ENCODE measurements around the gene AQP1.

Gene AQP1

GRCh38 chr7:30897770-30898169 lies 13.9 kb upstream of the AQP1 start:
- no peak for ATAC-seq
- Mint-ChIP-seq H3K27me3 (peaks cover 27% of the 10 kb centered on the region), H3K27ac (no peak overlapping the region), H3K36me3 (no peaks in the 10 kb centered on the region), H3K4me1 (no peaks in the 10 kb centered on the region), H3K4me3 (no peak overlapping the region), H3K9me3 (no peaks in the 10 kb centered on the region)

DNA sequence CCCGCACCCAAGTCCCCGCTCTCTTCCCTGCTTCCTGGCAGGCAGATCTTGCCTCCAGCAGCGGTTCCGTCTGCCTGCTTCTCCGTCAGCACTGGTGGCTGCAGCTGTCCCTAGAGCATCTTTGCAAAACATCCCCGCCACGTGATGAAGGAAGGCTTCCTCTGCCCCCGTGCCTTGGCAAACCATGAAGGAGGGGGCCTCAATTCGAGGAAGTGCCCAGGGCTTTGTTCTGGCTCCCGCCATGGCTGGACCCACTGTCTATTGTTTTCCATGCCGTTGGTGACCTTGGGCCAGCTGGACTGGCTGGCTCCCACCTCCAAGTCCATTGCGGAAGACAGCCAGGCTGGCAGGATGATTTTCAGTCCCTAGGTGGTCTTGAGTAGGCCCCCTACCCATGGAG lies 13.2 kb upstream of the AQP1 start:
- peaks cover 27% of the 10 kb centered on the region for H3K27me3 Mint-ChIP-seq
- H3K27ac Mint-ChIP-seq: no peak overlapping the region
- H3K9me3 Mint-ChIP-seq: no peaks in the 10 kb centered on the region
- no peaks in the 10 kb centered on the region for H3K4me1 Mint-ChIP-seq
- no peaks in the 10 kb centered on the region for H3K36me3 Mint-ChIP-seq
- H3K4me3 Mint-ChIP-seq: no peak overlapping the region
- no peak for ATAC-seq

GRCh38 chr7:30899066-30899465 lies 12.6 kb upstream of the AQP1 start:
- Mint-ChIP-seq H3K9me3 (no peaks in the 10 kb centered on the region), H3K4me1 (no peaks in the 10 kb centered on the region), H3K27ac (no peak overlapping the region), H3K27me3 (peaks cover 25% of the 10 kb centered on the region), H3K36me3 (no peaks in the 10 kb centered on the region), H3K4me3 (no peak overlapping the region)
- no peak for ATAC-seq

GRCh38 chr7:30899630-30900029 lies 12.0 kb upstream of the AQP1 start:
- no peaks in the 10 kb centered on the region for H3K9me3 Mint-ChIP-seq
- no peaks in the 10 kb centered on the region for H3K36me3 Mint-ChIP-seq
- no peak overlapping the region for H3K4me3 Mint-ChIP-seq
- H3K27me3 Mint-ChIP-seq: peaks cover 20% of the 10 kb centered on the region
- H3K4me1 Mint-ChIP-seq: no peaks in the 10 kb centered on the region
- H3K27ac Mint-ChIP-seq: no peak overlapping the region
- no peak for ATAC-seq

DNA sequence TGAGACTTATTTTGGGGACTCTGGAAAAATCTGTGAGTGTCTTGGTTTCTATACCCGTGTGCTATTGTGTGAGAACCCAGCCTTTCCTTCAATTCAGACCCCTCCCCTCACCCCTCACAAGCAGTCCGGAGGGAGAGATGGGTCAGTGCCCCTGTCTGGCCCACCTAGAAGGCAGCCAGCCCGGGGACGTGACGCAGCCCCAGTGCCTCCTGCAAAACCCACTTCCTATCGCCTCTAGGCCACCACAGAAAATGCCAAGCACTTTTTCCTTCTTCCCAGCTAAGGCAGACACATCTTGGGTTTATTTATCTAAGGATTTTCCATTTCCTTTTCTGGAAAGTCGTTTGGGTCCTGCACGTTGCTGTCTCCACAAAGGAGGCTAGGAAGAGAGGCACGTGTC lies 11.6 kb upstream of the AQP1 start:
- Mint-ChIP-seq H3K4me3 (no peak overlapping the region), H3K9me3 (no peaks in the 10 kb centered on the region), H3K27ac (no peak overlapping the region), H3K27me3 (peaks cover 17% of the 10 kb centered on the region), H3K36me3 (no peaks in the 10 kb centered on the region), H3K4me1 (no peaks in the 10 kb centered on the region)
- ATAC-seq: no peak

DNA sequence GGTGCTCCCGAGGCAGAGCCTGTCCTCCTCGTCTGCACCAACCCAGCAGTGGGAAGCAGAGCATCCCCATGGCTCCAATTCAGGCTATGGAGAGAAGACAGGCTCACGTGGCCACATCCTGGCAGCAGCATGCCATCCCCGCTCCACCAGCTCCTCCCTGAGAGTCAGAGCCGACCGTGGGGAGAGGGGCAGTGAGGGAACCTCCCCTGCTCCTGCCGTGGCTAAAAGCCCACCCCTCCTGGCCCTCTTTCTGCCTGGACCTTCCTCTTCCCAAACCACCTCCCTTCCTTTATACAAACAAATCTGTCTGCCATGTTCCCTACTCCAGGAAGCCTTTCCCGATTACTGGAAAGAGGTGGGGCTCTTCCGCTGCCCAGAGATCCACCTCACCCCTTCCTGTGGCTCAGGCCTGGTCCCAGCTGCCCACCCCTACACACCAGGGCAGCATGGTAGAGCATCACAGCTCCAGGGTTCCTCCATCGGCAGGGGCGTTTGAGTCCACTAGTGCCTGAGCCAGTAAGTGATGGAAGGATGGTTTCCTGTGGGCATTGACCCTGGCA lies 10.8 kb upstream of the AQP1 start:
- ATAC-seq: no peak
- H3K4me1 Mint-ChIP-seq: no peaks in the 10 kb centered on the region
- no peak overlapping the region for H3K4me3 Mint-ChIP-seq
- no peaks in the 10 kb centered on the region for H3K36me3 Mint-ChIP-seq
- H3K27me3 Mint-ChIP-seq: peaks cover 17% of the 10 kb centered on the region
- H3K27ac Mint-ChIP-seq: no peak overlapping the region
- H3K9me3 Mint-ChIP-seq: no peaks in the 10 kb centered on the region

- H3K4me1 Mint-ChIP-seq: no peaks in the 10 kb centered on the region
- H3K4me3 Mint-ChIP-seq: no peak overlapping the region
- H3K27me3 Mint-ChIP-seq: peaks cover 12% of the 10 kb centered on the region
- H3K27ac Mint-ChIP-seq: no peak overlapping the region
- no peaks in the 10 kb centered on the region for H3K36me3 Mint-ChIP-seq
- no peaks in the 10 kb centered on the region for H3K9me3 Mint-ChIP-seq
- no peak for ATAC-seq
Measured at GRCh38 chr7:30901856-30902255, 9.8 kb upstream of the AQP1 start.

DNA sequence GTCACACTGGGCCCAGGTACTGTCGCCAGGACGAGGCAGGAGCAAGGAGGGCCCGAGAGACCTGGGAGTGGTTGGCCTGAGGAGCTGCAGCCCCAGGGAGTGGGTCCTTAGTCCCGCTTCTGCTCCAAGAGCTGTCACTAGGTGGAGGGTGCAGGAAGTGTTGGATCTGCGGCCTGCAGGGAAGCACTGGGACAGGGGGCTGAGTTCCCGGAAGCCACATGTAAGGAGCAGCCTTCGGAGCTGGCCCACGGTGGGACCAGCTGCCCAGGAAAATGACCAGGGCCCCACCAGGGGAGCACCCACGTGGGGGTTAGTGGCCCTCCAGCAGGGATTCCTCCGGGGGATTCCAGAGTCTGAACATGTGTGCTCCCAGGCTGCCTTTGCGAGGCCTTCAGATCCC lies 9.2 kb upstream of the AQP1 start:
- H3K27me3 Mint-ChIP-seq: peaks cover 9% of the 10 kb centered on the region
- H3K36me3 Mint-ChIP-seq: no peaks in the 10 kb centered on the region
- no peaks in the 10 kb centered on the region for H3K4me1 Mint-ChIP-seq
- H3K9me3 Mint-ChIP-seq: no peaks in the 10 kb centered on the region
- H3K4me3 Mint-ChIP-seq: no peak overlapping the region
- H3K27ac Mint-ChIP-seq: no peak overlapping the region
- no peak for ATAC-seq

- no peaks in the 10 kb centered on the region for H3K9me3 Mint-ChIP-seq
- no peaks in the 10 kb centered on the region for H3K4me1 Mint-ChIP-seq
- H3K27me3 Mint-ChIP-seq: peaks cover 9% of the 10 kb centered on the region
- no peak for ATAC-seq
- no peak overlapping the region for H3K27ac Mint-ChIP-seq
- H3K36me3 Mint-ChIP-seq: no peaks in the 10 kb centered on the region
- no peak overlapping the region for H3K4me3 Mint-ChIP-seq
Measured at GRCh38 chr7:30903146-30903545, 8.5 kb upstream of the AQP1 start.

GRCh38 chr7:30904561-30904960 lies 7.1 kb upstream of the AQP1 start:
- H3K9me3 Mint-ChIP-seq: no peaks in the 10 kb centered on the region
- H3K4me3 Mint-ChIP-seq: no peak overlapping the region
- H3K27ac Mint-ChIP-seq: no peak overlapping the region
- no peaks in the 10 kb centered on the region for H3K4me1 Mint-ChIP-seq
- H3K36me3 Mint-ChIP-seq: no peaks in the 10 kb centered on the region
- peaks cover 9% of the 10 kb centered on the region for H3K27me3 Mint-ChIP-seq
- ATAC-seq: no peak

GRCh38 chr7:30905078-30906012 lies 6.3 kb upstream of the AQP1 start:
- Mint-ChIP-seq H3K4me1 (no peaks in the 10 kb centered on the region), H3K9me3 (no peaks in the 10 kb centered on the region), H3K4me3 (no peak overlapping the region), H3K36me3 (no peaks in the 10 kb centered on the region), H3K27me3 (peaks cover 9% of the 10 kb centered on the region), H3K27ac (no peak overlapping the region)
- no peak for ATAC-seq

- Mint-ChIP-seq H3K4me1 (no peaks in the 10 kb centered on the region), H3K27ac (no peak overlapping the region)
- no peak for ATAC-seq
Measured at GRCh38 chr7:30906014-30906413, 5.6 kb upstream of the AQP1 start.

DNA sequence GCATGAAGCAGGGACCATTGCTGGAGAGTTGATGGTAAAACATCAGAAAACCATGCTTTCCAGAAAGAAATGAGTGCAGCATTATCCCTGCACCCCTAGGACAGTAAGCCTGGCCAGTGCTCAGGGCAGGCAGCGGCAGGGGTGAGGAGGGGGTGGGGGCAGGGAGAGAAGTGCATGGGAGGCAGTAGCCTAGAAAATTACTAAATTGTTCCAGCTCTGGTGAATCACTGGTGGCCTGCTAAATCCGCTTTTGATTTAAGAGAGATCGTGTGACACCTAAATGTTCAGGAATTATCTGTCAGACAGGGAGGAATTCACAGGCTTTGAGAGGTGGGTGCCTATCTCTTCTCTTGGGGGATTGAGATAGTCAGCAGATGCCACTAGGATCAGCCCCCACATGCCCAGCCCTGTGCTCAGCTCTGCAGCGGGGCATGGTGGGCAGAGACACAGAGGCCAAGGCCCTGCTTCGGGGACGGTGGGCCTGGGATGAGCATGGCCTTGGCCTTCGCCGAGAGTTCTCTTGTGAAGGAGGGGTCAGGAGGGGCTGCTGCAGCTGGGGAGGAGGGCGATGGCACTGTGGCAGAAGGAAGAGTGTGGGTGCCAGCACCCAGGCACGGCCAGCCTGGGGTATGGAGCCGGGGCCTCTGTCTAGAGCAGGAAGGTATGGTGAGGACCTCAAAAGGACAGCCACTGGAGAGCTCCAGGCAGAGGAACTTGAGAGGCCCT lies 5.0 kb upstream of the AQP1 start:
- H3K4me1 Mint-ChIP-seq: no peaks in the 10 kb centered on the region
- no peak overlapping the region for H3K4me3 Mint-ChIP-seq
- ATAC-seq: peak; percentile 13
- H3K27me3 Mint-ChIP-seq: peaks cover 8% of the 10 kb centered on the region
- no peaks in the 10 kb centered on the region for H3K36me3 Mint-ChIP-seq
- H3K27ac Mint-ChIP-seq: no peak overlapping the region
- H3K9me3 Mint-ChIP-seq: no peaks in the 10 kb centered on the region

More at GRCh38 chr7:30906014-30906413, 5.6 kb upstream of the AQP1 start:
- Mint-ChIP-seq H3K4me3 (no peak overlapping the region), H3K36me3 (no peaks in the 10 kb centered on the region), H3K9me3 (no peaks in the 10 kb centered on the region), H3K27me3 (peaks cover 6% of the 10 kb centered on the region)

- Mint-ChIP-seq H3K9me3 (no peaks in the 10 kb centered on the region), H3K4me3 (no peak overlapping the region), H3K27me3 (peaks cover 16% of the 10 kb centered on the region), H3K27ac (no peak overlapping the region), H3K36me3 (no peaks in the 10 kb centered on the region), H3K4me1 (no peaks in the 10 kb centered on the region)
- ATAC-seq: no peak
Measured at GRCh38 chr7:30907527-30908267, 4.0 kb upstream of the AQP1 start.

DNA sequence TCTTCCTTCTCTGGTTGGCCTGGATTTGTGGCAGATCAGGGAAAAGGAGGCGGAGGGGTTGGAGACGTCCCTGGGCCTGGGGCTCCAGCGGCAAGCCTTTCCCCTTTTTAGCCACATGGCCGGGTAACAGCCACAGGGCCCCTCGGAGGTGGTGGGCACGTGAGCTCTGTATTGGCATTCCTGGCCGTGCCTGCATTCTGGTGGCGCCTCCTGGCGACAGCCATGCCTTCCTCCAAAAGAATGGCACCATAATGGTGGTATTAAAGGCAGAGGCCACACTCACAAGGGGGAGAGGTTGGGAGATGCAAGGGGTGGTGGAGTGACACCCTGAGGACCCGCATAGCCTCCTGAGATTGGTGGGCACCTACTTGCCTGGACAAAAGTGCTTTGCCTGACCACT lies 3.0 kb upstream of the AQP1 start:
- no peak overlapping the region for H3K4me3 Mint-ChIP-seq
- peaks cover 23% of the 10 kb centered on the region for H3K27me3 Mint-ChIP-seq

More for the DNA sequence above, 3.0 kb upstream of the AQP1 start:
- Mint-ChIP-seq H3K9me3 (no peaks in the 10 kb centered on the region), H3K27ac (no peak overlapping the region), H3K36me3 (no peaks in the 10 kb centered on the region), H3K4me1 (no peaks in the 10 kb centered on the region)
- no peak for ATAC-seq

All from stimulated activated memory B cell treated with anti-CD40 and anti-IgM and Interleukin-4, amounts not matched to agents 10 μg/mL and 1 μg/mL and 100 μg/mL, for 72 hours (primary cell).